GM10847 (cell line): ENCODE results near the gene ADPRM.

Experiments used
- POLR2A ChIP-seq: IDR thresholded peaks from 2 replicates; pipeline ENCODE4 v1.6.1; 2011; ENCODE audit not compliant: insufficient read length; ENCODE audit errors: extremely low read depth

Gene ADPRM

DNA sequence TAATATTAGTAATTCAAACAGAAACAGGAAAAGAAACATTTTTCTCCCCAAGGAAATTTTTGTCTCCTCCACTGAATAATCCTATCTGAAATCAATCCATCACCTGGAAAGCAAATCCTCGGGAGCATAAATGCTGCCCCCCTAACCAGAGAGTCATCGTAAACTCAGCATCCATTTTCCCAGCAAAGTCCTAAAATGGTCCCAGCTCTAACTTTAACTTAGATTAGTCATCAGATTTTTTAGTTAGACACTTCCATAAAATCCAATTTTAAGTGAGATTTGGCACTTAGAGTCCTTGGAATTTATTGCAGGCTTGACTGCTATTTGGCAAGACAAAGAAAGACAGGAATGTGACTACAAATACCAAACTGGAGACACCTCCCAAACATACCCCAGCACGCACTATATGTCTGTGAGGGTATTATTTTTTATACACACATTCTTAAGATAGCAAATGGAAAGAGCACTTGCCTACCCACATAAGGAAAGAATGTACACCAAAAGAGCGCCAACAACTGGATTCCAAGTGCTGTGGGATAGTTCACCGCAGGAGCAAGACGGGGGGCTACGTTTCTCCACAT lies 15.4 kb upstream of the ADPRM start:
- TF ChIP-seq POLR2A, result no peak

DNA sequence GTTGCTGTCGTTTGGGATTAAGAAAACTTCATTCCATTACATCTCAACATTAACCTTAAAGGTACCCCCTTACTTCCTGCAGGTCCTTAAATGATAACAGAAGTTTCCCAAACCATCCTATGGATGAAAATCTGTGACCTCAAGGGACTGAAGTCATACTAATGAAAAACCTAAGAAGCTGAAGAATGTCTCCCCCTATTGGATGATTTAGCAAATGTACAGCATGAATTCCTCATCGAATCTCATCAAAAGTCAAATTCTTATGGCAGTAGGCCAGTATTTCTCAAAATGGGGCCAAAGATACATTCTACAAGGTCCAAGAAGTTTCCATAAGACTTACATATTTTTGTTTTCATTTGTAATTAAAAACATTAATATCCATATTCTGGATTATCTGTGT lies 13.5 kb upstream of the ADPRM start:
- TF ChIP-seq POLR2A, result no peak

DNA sequence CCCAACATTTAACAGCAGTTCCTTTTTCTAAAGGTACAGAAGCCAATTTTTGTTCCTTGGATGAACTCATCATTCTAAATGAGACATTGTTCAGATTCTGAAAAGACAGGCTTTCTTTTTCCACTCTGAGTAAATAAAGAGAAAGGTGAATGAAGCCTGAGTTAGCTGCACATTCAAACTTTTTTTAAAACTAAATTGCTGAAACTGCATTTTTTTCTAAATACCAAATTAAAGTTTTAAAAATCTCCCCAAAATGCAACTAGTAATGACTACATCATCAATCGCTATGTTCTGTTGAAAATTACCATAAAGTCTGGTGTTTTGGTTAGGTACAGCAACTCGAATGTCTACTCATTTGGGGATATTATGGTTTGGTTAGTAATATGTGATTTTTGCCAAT lies 9.9 kb upstream of the ADPRM start:
- TF ChIP-seq POLR2A, result no peak

DNA sequence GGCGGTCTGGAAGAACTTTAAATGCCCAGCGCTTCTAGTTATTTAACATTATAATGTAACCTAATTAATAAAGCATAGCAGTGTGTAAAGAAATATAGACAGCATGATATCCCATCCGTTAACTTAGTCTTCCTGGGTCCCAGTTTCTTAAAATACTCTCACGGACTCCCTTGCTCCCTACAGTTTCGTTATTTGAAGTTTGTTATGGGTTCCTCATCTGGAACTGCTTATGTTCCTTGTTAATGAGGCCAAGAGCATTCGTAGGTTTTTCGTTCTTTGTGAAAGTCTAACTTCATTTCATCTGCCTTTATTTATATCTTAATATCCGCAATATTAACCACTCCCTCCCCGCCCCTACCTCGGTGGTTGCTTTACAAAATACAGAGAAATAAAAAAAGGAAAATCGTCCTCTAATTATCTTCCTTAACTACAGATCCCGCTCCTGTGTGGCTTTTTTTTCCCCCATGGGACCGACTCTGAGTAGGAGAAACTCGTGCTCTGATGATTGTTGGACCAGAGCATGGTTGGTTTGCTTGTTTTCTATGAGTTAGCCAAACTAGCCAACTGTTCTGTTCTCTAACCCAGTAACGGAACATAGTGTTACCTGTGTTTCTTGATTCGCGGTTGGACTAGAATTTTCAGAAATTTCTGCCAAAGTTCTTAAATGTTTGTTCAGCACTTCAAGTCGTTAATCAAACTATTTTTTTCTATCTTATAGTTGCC lies 863 bp downstream of the ADPRM start:
- no peak for TF ChIP-seq POLR2A

DNA sequence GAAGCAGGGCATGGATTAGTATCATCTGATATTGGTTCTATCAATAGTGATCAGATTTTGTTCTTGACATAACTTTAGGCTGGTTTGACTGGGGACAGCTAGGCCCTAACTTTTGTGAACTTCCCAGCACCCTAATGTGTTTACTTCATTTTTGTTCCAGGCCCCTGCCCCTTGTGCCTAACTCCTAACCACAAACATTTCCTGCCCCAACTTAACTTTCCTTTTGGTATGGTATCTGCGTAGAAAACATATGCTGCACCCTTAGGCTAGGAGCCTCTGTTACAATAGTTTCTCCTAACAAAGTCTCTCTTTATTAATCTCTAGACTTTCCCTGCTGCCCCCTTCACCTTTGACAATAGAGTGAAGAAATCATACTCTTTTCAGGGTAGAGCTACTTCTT lies 2.5 kb downstream of the ADPRM start:
- no peak for TF ChIP-seq POLR2A

DNA sequence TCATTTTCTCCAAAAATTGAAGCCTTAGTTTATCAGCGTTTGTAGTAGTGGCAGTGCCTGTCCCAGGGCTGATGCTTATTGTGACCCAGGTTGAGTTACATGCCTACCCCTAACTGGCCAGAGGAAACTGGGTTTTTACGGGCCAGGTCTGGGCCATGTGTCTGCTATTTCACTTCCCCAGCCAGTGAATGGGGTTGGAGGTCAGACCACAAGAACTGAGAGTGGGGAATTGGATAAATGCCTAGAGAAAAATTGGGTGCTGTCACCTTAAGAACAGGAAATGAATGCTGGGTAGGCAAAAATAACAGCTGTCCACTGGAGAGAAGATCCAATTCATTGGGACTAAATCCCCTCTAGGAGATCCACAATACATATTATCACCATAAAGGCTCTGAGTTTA lies 5.2 kb downstream of the ADPRM start:
- TF ChIP-seq POLR2A, result no peak

DNA sequence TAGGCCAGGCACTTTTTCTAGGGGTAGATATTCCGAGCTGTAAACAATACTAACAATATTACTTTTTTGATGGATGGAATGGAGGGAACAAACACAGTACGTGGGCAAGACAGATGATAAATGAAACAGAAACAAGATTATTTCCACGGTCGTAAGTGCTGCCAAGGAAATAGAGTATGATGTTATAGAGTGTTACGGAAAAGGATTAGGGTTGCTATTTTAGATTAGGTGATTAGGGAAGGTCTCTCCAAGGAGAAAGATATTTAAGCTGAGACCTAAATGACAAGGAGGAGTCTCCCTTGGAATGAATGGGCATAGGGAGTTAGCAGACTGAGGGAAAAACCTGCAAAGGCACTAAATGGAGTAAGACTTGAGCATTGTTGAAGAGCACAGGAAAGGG lies 8.3 kb downstream of the ADPRM start:
- no peak for TF ChIP-seq POLR2A

DNA sequence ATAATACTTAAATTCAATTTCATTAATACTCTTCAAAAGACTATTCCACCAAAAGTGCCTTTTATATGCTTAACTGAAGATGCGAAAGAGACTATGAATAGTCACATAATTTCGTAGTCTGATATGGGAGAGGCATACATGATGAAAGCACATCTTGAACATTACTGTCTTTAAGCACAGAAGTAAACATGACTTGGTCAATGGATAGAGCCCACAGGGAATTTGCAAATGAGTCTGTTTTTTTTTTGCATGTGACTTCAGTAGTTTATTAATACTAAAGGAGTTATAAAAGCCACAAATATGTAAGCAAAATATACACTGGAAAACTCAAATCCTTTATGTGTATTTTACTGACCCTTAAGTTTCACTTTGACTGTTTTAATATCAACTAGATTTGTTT lies 15.9 kb downstream of the ADPRM start:
- TF ChIP-seq POLR2A, result no peak

DNA sequence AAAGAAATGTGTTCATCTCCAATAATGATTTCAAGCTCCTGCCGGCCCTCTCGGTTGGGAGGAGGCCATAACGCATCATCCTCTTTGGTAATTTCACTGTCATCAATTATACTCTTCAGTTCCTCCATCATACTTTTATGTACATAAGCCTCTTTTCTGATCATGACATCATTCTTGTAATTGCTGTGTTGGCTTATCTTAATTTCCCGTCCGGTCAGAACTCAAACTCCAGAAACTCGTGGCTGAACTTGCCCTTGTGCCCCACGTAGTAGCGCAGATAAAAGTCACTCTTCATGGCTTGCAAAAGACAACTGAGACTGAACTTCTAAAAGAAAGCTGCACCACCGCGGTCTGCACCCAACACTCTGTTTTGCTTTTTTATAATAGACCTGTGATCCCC lies 18.8 kb downstream of the ADPRM start:
- TF ChIP-seq POLR2A, result no peak

DNA sequence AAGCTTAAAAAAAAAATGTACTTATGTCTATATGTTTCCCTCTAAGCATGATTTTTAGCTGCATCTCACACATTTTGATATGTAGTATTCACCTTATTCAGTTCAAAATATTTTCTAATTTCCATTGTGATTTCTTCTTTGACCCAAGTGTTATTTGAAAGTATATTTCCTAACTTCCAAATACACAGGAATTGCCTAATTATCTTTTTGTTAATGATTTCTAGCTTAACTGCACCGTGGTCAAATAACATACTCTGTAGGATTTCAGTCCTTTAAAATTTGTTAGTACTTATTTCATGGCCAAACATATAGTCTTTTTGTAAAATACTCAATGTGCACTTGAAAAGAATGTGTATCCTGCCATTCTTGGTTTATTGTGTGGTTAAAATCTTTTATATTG lies 21.2 kb downstream of the ADPRM start:
- no peak for TF ChIP-seq POLR2A

DNA sequence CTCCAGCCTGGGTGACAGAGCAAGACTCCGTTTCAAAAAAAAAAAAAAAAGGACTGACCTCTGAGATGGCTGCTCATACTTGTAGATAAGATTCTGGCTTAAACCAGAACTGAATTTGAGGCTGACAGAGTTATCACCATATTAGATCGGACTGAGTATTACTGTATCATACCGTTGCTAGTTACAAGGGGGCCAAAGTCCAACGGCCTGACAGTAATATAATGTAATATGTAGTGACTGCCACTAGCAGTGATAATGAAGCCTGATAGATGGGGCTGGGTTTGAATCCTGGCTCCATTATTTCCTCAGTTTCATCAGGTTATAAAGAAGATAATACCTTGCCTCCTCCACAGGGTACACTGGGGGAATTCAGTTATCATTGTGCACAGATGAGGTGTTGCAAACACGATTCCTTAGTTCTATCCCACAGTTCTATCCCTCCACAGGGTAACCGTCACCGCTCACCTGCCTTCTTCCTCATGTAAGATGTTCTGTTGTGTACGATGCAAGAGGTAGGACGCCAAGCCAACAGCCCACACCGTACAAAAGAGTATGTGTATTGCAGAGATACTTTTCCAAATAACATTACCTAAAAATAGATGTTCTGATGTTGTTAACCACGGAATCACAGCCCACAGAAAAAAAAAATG lies 27.3 kb downstream of the ADPRM start:
- TF ChIP-seq POLR2A, result no peak

DNA sequence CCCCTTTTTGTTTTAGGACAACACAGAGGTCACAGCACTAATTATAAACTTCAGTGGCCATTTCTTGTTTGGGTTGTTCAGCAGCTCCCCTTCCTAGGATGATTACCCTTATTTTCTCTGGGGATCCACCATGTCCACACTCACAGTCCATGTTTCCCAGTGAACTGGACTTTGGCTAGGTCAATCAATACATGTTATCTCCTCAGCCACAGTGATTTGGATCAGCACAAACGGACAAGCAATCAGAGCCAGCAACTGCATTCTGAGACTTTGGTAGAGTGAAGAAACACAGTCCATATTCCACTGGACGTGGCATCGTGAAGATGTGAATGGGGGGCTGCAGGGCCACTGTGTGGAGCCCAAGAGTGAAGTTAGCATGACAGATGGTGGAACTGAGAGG lies 27.9 kb downstream of the ADPRM start:
- no peak for TF ChIP-seq POLR2A

DNA sequence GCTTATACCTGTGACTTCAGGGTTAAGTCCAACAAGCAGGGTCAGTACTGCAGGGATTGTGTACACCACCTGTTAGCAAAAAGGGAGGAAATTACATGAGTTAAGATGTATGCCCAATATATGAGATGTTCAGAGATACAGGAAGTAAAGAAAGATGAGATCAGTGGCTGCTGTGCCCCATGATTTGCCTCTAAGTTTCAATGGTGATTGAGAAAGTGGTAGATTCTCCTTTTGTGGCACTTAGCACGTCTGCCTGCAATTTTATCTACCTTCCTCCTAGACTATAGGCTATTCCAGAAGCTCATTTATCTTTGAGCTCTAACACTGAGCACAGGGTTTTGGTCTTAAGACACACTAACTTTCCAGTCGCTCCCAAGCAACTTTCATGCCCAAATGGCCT lies 28.8 kb downstream of the ADPRM start:
- TF ChIP-seq POLR2A, result no peak

DNA sequence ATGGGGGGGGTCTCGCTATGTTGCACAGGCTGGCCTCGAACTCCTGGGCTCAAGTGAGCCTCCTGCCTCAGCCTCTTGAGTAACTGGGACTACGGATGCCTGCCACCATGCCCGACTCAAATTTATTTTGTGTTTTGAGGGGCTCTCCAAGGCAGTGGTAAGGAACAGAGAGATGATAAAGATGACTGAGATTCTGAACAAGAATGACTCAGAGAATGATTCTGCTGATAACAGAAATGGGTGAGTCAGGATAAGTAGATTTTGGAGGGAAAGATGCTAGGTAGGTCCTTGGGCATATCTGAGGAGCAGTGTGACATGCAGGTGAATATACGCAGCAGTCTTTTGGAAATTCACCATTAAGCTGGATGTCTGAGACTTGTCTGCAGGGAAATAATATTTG lies 29.8 kb downstream of the ADPRM start:
- no peak for TF ChIP-seq POLR2A

DNA sequence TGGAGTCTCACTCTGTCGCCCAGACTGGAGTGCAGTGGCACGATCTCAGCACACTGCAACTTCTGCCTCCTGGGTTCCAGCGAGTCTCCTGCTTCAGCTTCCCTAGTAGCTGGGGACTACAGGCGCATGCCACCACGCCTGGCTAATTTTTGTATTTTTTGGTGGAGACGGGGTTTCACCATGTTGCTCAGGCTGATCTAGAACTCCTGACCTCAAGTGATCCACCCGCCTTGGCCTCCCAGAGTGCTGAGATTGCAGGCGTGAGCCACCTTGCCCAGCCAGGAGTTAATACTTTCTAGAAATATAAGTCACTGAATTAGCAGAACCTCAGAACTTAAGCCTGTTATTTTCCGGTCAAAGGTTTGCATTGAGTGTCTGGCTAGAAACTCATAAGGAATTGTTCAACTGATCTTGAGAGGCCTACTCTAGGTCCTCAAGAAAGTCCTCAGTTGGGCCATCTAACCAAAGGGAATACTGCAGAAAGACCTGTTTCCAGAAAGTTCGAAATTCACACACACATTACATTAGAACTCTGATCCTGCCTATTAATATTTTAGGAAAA lies 31.0 kb downstream of the ADPRM start:
- TF ChIP-seq POLR2A, result no peak
